GM19452 (cell line): Measurements from ENCODE around the gene CASKIN1.
"Not testable (repeated sequence)": the region's sequence is repeated elsewhere in the genome, so short reads cannot be mapped to it uniquely, and the experiment has no call there.

Experiments used
- ATAC-seq: cut with Tn5 transposase; IDR thresholded peaks from one replicate; pipeline ENCODE4 v1.9.1; 2021; ENCODE audit not compliant: unreplicated experiment

CASKIN1 gene, protein sequence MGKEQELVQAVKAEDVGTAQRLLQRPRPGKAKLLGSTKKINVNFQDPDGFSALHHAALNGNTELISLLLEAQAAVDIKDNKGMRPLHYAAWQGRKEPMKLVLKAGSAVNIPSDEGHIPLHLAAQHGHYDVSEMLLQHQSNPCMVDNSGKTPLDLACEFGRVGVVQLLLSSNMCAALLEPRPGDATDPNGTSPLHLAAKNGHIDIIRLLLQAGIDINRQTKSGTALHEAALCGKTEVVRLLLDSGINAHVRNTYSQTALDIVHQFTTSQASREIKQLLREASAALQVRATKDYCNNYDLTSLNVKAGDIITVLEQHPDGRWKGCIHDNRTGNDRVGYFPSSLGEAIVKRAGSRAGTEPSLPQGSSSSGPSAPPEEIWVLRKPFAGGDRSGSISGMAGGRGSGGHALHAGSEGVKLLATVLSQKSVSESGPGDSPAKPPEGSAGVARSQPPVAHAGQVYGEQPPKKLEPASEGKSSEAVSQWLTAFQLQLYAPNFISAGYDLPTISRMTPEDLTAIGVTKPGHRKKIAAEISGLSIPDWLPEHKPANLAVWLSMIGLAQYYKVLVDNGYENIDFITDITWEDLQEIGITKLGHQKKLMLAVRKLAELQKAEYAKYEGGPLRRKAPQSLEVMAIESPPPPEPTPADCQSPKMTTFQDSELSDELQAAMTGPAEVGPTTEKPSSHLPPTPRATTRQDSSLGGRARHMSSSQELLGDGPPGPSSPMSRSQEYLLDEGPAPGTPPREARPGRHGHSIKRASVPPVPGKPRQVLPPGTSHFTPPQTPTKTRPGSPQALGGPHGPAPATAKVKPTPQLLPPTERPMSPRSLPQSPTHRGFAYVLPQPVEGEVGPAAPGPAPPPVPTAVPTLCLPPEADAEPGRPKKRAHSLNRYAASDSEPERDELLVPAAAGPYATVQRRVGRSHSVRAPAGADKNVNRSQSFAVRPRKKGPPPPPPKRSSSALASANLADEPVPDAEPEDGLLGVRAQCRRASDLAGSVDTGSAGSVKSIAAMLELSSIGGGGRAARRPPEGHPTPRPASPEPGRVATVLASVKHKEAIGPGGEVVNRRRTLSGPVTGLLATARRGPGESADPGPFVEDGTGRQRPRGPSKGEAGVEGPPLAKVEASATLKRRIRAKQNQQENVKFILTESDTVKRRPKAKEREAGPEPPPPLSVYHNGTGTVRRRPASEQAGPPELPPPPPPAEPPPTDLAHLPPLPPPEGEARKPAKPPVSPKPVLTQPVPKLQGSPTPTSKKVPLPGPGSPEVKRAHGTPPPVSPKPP (N-terminal part only)

DNA sequence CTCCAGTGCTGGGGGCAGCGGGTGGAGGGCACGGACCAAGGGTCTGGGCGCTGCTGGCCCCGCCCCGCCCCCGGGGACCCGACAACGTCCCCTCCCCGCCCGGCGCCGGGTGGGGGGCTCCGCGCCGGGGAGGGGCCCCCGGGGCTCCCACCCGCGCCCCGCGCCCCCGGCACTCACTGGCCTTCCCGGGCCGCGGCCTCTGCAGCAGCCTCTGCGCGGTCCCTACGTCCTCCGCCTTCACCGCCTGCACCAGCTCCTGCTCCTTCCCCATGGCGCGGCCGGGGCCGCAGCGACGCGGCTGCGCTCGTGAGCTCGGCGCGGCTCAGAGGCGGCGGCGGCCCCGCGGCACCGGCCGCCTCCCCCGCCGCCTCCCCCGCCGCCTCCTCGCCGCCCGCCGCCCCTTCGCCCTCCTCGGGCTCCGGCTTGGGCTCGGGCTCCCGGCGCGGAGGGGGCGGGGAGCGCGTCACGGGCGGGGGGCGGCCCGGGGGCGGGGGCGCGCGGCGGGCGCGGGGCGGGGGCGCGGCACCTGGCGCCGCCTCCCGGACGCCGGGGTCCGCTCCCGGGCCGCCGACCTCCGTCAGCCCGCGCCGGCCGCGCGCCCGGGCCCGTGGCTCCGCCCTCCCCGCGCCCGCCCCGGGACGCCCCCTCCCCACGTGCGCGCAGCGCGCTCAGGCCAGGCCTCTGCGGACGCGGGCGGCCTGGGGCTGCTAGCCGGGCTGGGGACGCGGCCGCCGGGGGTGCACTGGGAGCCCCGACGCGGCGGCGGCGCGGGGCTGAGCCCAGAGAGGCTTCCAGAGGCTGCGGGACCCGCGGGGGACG is at the start of gene CASKIN1:
Gene CASKIN1 (minus strand): TSS at position 444 of the 819 bp plus-strand sequence. CDS start 173 bp downstream, at position 271.
- ATAC-seq, result no peak

DNA sequence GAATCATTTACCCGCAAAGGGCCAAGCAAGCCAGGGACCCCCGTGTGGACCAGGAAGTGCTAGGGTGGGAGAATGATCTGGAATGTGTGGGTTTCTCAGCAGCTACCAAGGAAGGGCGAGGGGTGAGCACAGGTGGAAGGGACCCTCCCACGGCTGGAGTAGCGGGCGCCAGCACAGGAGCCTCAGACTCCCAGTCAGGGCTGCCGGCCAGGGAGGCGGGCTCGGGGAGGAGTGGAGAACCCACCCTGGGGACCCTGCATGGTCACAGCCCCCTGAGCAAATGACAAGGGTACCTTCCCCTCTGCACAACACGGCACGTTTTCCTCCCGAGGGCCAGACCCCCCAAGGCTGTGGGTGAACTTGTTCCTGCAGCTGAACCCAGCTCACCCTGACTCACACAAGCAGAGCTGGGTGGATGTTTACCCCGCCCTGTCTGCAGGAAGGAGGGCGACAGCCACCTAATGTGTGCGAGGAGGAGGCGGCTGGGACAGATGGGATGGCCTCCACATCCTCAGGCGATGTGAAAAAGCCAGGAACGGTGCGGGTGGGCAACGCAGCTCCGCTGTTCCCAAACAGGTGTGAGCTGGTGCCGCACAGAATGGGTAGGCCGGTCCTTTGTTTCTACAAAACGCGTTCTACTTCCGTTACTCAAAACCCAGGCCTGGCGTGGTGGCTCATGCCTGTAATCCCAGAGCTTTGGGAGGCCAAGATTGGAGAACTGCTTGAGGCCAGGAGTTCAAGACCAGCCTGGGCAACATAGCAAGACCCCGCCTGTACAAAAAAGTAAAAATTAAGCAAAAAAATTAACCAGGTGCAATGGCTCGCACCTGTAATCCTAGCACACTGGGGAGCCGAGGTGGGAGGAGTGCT is 48.8 kb upstream of the CASKIN1 start:
- ATAC-seq, result no peak

DNA sequence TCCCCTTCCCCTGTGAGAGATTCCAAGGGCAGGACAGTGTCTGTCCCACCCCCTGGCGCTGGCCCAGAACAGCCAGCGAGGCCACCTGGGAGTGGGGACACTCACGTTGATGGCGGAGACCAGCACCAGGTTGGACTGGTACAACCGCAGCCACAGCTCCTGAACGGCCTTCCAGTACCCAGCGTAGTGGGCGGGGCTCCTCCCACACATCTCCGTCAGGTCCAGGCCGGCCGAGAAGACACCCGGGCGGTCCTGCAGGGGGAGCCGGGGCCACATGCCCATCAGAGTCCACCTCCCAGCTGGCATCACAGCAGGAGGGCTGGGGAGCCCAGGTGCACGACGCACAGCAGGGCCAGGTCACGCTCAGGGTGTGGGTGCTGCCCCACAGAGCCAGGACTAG is 47.9 kb upstream of the CASKIN1 start:
- no peak for ATAC-seq

DNA sequence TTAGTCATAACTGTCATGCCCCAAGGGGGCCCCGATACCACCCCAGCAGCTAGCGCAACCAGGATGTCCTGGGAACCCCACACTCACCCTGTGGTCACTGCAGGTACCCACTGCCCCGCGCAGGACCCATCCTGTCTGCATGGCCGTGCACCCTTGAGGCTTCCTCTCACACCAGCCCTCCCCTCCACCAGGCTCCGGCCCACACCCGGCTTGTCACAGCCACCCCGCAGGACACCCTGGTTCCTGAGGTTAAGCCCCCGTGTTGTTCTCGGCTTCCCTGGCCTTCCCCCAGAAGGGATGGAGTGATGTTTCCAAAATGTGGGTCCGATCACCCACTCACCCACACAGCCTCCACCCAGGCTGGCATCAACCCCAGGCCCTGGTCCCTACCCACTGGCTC is 47.4 kb upstream of the CASKIN1 start:
- no peak for ATAC-seq

DNA sequence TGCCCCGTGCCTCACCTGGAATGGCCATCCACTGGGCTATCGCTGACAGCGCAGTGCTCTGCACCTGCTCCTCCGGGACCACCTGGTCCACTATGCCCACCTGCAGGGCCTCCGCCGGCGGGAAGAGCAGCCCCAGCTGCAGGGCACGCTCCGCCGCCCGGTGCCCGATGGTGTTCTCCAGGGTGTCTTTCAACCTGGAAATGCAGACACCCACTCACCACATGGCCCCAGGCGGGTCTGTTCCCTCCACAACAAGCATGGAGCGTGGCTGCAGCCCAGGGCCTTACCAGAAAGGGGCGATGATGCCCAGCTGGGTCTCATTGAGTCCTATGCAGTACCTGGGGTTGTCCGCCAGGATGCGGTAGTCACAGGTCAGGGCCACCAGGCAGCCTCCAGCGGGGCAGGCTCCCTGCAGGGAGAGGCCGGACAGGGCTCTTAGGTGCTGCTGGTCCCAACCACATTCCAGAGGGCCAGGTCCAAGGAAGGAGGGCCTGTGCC is 46.7 kb upstream of the CASKIN1 start:
- no peak for ATAC-seq

DNA sequence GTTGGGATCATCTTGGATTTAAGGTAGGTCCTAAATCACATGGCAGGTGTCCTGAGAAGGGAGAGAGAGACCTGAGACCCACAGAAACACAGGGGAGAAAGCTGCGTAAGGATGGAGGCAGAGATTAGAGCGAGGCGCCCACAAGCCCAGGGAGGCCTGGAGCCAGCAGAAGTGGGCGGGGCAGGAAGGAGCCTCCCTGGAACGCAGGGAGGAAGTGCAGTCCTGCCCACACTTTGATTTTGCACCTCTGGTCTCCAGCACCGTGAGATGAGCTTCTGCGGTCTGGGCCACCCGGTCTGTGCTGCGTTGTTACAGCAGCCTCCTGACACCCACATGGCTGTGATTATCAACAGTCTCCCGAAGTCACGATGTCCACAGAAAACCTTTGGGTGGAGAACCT is 46.2 kb upstream of the CASKIN1 start:
- no peak for ATAC-seq

DNA sequence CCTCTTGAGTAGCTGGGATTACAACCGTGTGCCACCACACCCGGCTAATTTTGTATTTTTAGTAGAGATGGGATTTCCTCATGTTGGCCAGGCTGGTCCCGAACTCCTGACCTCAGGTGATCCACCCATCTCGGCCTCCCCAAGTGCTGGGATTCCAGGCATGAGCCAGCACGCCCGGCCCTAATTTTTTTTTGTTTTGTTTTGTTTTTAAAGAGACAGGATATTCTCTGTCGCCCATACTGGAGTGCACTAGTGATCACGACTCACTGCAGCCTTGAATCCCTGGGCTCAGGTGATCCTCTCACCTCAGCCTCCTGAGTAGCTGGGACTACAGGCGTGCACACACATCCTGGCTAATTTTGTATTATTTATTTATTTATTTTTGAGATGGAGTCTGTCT is 43.9 kb upstream of the CASKIN1 start:
- not testable (repeated sequence) for ATAC-seq

DNA sequence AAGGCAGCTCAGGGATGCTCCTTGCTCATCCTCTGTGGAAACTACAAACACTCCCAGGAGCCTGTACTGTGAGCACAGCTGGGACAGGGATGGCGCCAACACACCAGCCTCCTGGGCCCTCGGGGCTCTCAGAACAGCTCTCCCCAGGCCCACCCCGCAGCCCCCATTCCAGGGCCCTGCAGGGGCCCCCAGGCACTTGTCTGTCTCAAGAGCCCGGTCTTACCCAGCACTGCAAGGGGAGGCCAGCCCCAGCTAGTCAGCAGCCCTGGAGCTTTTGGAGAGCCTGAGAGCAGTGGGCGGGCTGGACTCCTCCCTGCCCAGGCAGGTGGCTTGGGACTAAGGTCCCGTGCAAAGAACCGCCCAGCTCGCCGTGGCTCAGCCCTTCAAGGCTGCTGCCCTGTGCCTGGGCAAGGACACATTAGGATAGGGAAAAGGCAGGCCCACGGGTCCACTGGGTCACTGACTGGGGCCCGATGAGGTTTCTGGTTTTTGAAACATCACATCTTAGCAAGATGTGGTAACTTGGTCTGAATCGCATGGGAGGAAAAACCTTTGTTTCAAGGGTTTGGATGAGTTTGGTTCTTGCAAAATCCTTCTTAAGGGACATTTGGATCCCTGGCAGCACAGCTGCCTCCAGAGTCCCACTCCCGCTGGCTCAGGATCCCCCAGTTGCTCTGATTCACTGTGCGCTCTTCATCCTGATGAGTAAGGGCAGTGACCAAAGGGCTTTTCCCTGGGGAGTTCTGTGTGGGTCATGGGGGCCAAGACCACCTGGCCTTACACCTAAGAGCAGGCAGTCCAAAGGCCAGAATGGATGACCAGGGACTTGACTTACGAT is 42.7 kb upstream of the CASKIN1 start:
- no peak for ATAC-seq

DNA sequence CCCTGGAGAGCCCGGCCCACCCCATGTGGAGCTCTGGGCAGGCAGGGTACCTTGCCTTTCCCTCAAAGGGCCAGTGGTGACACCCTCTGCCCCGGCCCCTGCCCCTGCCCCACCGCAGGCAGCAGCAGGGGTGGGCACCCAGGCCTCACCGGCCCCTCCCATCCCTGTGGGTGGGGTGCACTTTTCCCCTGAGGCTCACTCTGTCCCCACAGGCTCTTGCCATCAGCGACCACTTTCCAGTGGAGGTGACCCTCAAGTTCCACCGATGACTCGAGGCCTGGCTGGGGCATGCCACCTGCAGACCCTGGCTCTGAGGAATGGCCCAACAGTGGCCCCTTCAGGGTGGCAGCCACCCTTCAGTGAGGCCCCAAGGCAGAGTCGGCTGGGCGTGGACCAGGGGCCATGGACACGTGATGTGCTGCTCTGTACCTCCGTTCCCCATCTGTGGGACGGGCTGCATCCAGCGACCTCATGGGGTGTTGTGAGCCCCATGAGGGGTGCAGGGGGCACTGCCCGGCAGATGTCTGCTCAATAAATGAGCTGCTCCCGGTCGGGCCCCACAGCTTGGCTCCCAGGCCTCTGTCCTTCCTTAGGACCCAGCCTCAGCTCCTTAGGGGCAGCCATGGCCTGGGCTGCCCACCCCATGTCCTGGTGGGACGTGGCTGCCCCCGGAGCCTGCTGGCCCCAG is 41.9 kb upstream of the CASKIN1 start:
- no peak for ATAC-seq

DNA sequence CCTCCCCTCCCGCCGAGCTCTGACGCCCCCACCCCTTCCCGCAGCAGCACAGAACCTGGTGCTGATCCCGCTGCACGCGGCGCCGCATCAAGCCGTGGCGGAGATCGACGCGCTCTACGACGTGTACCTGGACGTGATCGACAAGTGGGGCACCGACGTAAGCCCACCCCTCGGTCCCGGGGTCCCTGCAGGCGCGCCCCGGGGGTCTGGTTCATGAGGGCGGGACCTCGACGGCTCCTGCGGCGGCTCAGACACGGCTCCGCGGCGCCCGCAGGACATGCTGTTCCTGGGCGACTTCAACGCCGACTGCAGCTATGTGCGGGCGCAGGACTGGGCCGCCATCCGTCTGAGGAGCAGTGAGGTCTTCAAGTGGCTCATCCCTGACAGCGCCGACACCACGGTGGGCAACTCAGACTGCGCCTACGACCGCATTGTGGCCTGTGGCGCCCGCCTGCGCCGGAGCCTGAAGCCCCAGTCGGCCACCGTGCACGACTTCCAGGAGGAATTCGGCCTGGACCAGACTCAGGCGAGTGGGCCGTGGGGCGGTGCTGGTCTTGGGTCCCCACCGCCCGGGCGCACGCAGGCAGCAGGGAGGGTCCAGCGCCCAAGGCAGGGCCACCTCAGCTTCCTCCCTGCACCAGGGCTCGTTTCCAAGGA is 41.2 kb upstream of the CASKIN1 start:
- no peak for ATAC-seq

DNA sequence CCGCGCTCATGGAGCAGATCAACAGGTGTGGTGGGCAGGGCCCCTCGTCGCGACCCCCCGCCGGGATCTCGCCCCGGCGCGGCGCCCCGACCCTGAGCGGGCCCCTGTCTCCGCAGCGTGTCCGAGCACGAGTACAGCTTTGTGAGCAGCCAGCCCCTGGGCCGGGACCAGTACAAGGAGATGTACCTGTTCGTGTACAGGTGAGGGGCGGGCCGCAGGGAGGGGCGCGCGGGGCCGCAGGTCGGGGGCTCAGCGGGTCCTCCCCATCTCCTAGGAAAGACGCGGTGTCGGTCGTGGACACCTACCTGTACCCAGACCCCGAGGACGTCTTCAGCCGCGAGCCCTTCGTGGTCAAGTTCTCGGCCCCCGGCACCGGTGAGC is 40.7 kb upstream of the CASKIN1 start:
- ATAC-seq, result no peak

DNA sequence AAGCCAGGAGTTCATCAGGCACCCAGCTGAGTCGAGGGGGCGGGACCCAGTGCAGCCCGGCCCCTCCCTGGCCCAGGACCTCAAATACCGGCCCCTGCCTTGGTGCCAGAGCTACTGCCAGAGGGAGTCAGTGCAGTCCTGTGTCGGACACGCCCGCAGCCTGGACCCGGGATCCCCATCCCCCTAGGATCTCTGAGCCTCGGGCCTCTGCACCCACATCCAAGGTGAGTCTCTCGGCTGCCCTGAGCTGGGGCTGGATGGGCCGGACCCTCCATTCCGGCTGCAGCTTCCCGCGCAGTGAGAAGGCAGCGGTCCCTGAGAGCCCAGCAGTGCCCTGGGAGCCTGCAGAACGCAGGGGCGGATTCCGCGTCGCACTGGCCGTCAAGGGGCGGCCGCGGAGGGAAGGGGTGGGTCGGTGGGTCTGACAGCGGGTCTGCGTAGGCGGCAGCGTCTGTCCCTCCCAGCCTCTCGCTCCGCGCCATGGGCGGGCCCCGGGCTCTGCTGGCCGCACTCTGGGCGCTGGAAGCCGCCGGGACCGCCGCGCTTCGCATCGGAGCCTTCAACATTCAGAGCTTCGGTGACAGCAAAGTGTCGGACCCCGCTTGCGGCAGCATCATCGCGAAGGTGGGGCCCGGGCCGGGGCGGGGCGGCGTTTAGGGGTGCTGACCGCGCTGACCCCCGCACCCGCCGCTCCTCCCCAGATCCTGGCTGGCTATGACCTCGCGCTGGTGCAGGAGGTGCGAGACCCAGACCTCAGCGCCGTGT is 40.1 kb upstream of the CASKIN1 start, which contains the start of gene DNASE1L2:
Gene DNASE1L2 (plus strand): TSS at position 108 of the 765 bp plus-strand sequence. CDS start 373 bp downstream, at position 481.
- no peak for ATAC-seq

DNA sequence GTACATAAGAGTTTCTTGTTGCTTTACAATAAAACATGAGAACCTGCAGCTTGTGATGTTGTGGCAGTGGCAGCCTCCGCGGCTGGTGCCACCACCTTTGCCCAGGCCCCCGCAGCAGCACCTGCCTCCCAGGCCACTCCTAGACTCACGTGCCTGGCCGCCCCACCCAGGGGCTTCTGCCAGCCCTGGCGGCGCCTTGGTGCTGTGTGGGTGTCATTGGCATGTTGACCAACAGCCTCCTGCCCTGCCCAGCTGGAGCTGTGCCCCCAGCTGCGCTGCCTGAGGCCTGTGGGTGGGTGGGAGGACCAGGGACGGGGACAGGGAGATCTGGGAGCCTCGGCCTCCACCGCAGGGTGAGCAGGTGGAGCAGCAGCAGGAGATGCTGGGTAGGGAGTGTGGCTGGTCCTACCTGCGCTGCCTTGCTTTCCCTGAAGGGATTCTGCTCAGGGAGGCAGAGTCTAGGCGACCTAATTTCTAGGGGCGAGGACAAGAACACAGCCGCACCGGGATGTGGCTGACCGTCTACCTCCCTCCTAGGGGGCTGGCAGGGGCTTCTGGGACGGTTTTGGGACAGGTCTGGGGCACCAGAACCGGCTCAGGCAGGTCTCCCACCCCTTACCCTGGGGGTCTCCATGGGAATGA is 39.4 kb upstream of the CASKIN1 start:
- no peak for ATAC-seq

DNA sequence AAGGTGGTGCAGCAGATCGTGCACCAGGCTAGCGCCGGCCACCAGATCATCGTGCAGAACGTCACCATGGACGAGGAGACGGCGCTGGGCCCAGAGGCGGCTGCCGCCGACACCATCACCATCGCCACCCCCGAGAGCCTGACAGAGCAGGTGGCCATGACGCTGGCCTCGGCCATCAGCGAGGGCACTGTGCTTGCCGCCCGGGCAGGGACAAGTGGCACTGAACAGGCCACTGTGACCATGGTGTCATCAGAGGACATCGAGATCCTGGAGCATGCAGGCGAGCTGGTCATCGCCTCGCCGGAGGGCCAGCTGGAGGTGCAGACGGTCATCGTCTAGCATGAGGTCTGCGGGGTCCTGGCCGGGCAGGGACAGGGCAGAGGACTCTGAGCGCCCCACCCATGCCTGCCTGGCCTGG is 38.8 kb upstream of the CASKIN1 start:
- no peak for ATAC-seq

DNA sequence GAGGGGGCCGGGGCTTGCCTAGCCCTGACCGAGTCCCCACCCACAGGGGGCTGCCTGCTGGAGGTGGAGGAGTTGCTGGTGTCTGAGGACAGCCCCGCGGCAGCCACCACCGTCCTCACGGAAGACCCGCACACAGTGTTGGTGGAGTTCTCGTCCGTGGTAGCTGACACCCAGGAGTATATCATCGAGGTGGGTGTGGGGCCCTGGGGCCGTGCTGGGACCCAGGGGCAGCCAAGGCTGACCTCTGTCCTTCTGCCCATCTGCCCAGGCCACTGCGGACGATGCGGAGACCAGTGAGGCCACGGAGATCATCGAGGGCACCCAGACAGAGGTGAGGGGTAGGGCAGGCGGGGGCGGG is 38.4 kb upstream of the CASKIN1 start:
- no peak for ATAC-seq
